Smooth muscle cell of the brain vasculature (primary cell): ENCODE results near the gene DNAJC1.
"Not testable (repeated sequence)": the region's sequence is repeated elsewhere in the genome, so short reads cannot be mapped to it uniquely, and the experiment has no call there.

Experiments used
- DNase-seq: peaks from one replicate; pipeline ENCODE4 v3.0.0-alpha.2; 2012; ENCODE audit warnings: low read depth, low spot score

DNAJC1 gene

GRCh38 chr10:21910798-21911197 lies 92.7 kb downstream of the DNAJC1 start:
- DNase-seq: no peak

GRCh38 chr10:21907436-21907835 lies 96.1 kb downstream of the DNAJC1 start:
- no peak for DNase-seq

- DNase-seq: no peak
These were observed 98.6 kb downstream of the DNAJC1 start for GRCh38 chr10:21904930-21905329.

- DNase-seq: no peak
These were observed 103.8 kb downstream of the DNAJC1 start for GRCh38 chr10:21899736-21900135.

GRCh38 chr10:21895932-21896331 lies 107.6 kb downstream of the DNAJC1 start:
- no peak for DNase-seq

GRCh38 chr10:21894648-21895342 lies 108.7 kb downstream of the DNAJC1 start:
- DNase-seq: no peak

GRCh38 chr10:21891439-21891838 lies 112.1 kb downstream of the DNAJC1 start:
- no peak for DNase-seq

- no peak for DNase-seq
These were observed 113.9 kb downstream of the DNAJC1 start for GRCh38 chr10:21889477-21890275.

GRCh38 chr10:21888959-21889358 lies 114.6 kb downstream of the DNAJC1 start:
- no peak for DNase-seq

GRCh38 chr10:21885940-21886339 lies 117.6 kb downstream of the DNAJC1 start:
- DNase-seq: no peak

- no peak for DNase-seq
These were observed 130.3 kb downstream of the DNAJC1 start for GRCh38 chr10:21873198-21873597.

GRCh38 chr10:21872771-21873170 lies 130.8 kb downstream of the DNAJC1 start:
- not testable (repeated sequence) for DNase-seq

GRCh38 chr10:21870849-21871248 lies 132.7 kb downstream of the DNAJC1 start:
- no peak for DNase-seq

- DNase-seq: not testable (repeated sequence)
These were observed 134.4 kb downstream of the DNAJC1 start for GRCh38 chr10:21869087-21869486.

- no peak for DNase-seq
These were observed 142.8 kb downstream of the DNAJC1 start for GRCh38 chr10:21860718-21861117.

GRCh38 chr10:21858455-21858854 lies 145.1 kb downstream of the DNAJC1 start:
- no peak for DNase-seq

GRCh38 chr10:21849607-21850006 lies 153.9 kb downstream of the DNAJC1 start:
- no peak for DNase-seq

- DNase-seq: no peak
These were observed 159.9 kb downstream of the DNAJC1 start for GRCh38 chr10:21843645-21844044.

- not testable (repeated sequence) for DNase-seq
These were observed 162.3 kb downstream of the DNAJC1 start for GRCh38 chr10:21841273-21841672.

GRCh38 chr10:21837487-21837886 lies 166.0 kb downstream of the DNAJC1 start:
- DNase-seq: not testable (repeated sequence)

GRCh38 chr10:21834574-21834973 lies 169.0 kb downstream of the DNAJC1 start:
- DNase-seq: not testable (repeated sequence)

- no peak for DNase-seq
These were observed 170.8 kb downstream of the DNAJC1 start for GRCh38 chr10:21832821-21833130.
